WTC11 (cell line): Measurements from ENCODE around the gene COL4A1. TPM values are rescaled to one million over a fixed set of nuclear protein-coding genes. Genes with fewer than 3 reads are reported as not detected.

ENCODE experiments used
- ATAC-seq: fragments of 200-7000 bp; cut with Tn5 transposase; 2 replicates; pipeline ENCODE4 v1.10.0; 2021; ENCODE audit warnings: mild to moderate bottlenecking, moderate library complexity
- CTCF ChIA-PET: fragments of 300-600 bp; sonication (Branson Sonifier 250); formaldehyde crosslinking; loops from one replicate; lab custom pipeline; 2021; ENCODE audit warnings: antibody characterized with exemption; lab: Charles Lee
- POLR2A ChIA-PET: fragments of 350-600 bp; sonication (Branson Sonifier 250); formaldehyde crosslinking; loops from one replicate; lab custom pipeline; 2021; ENCODE audit warnings: antibody characterized with exemption; lab: Charles Lee
- DNase-seq: peaks from one replicate; pipeline ENCODE4 v3.0.0; 2021; ENCODE audit warnings: low spot score
- H3K27ac Mint-ChIP-seq: 2 replicates; pipeline ENCODE4 v1.8.0; 2021; ENCODE audit warnings: mixed read lengths
- H3K27me3 Mint-ChIP-seq: 2 replicates; pipeline ENCODE4 v1.8.0; 2021; ENCODE audit warnings: low read depth, mild to moderate bottlenecking, moderate library complexity, mixed read lengths
- H3K36me3 Mint-ChIP-seq: 2 replicates; pipeline ENCODE4 v1.8.0; 2021; ENCODE audit warnings: mixed read lengths
- H3K4me1 Mint-ChIP-seq: 2 replicates; pipeline ENCODE4 v1.8.0; 2022; ENCODE audit warnings: mixed read lengths
- H3K4me3 Mint-ChIP-seq: 2 replicates; pipeline ENCODE4 v1.8.0; 2021; ENCODE audit warnings: mild to moderate bottlenecking, moderate library complexity, mixed read lengths
- H3K9me3 Mint-ChIP-seq: 2 replicates; pipeline ENCODE4 v1.8.0; 2021; ENCODE audit warnings: mixed read lengths
- ATF1 ChIP-seq: sonication (generic); formaldehyde crosslinking; IDR thresholded peaks from 2 replicates; pipeline ENCODE4 v1.8.1; 2023; ENCODE audit warnings: mild to moderate bottlenecking, moderate library complexity, missing genetic modification reagents
- ATF3 ChIP-seq: sonication (generic); formaldehyde crosslinking; conservative IDR thresholded peaks from 2 replicates; pipeline ENCODE4 v1.8.1; 2022; ENCODE audit warnings: mild to moderate bottlenecking, missing genetic modification reagents
- ATF6 ChIP-seq: sonication (generic); formaldehyde crosslinking; IDR thresholded peaks from 2 replicates; pipeline ENCODE4 v1.8.1; 2023; ENCODE audit warnings: mild to moderate bottlenecking, missing genetic modification reagents
- CDX4 ChIP-seq: fragments of 250-450 bp; sonication (Bioruptor Pico); IDR thresholded peaks from 2 replicates; pipeline ENCODE4 v1.9.0; 2021; ENCODE audit warnings: moderate library complexity, mild to moderate bottlenecking, inconsistent platforms, borderline replicate concordance
- E2F5 ChIP-seq: sonication (generic); formaldehyde crosslinking; IDR thresholded peaks from 2 replicates; pipeline ENCODE4 v1.8.1; 2022; ENCODE audit warnings: mild to moderate bottlenecking, moderate library complexity, missing genetic modification reagents
- ESRRA ChIP-seq: sonication (generic); formaldehyde crosslinking; IDR thresholded peaks from 2 replicates; pipeline ENCODE4 v1.8.1; 2022; ENCODE audit warnings: mild to moderate bottlenecking, missing genetic modification reagents, borderline replicate concordance
- ETV6 ChIP-seq: sonication (generic); formaldehyde crosslinking; IDR thresholded peaks from 2 replicates; pipeline ENCODE4 v1.8.1; 2022; ENCODE audit warnings: mild to moderate bottlenecking, missing genetic modification reagents
- FOXP1 ChIP-seq: sonication (generic); formaldehyde crosslinking; IDR thresholded peaks from 2 replicates; pipeline ENCODE4 v1.8.0; 2022; ENCODE audit warnings: missing genetic modification reagents, mild to moderate bottlenecking, moderate library complexity, borderline replicate concordance
- GRHL2 ChIP-seq: fragments of 250-450 bp; sonication (Bioruptor Pico); IDR thresholded peaks from 2 replicates; pipeline ENCODE4 v1.8.0; 2022; ENCODE audit warnings: mild to moderate bottlenecking, moderate library complexity; ENCODE audit not compliant: insufficient replicate concordance, severe bottlenecking
- JAZF1 ChIP-seq: fragments of 250-450 bp; sonication (Bioruptor Pico); IDR thresholded peaks from 2 replicates; pipeline ENCODE4 v1.9.0; 2021; ENCODE audit warnings: moderate library complexity, mild to moderate bottlenecking, inconsistent platforms
- KAT7 ChIP-seq: sonication (generic); formaldehyde crosslinking; IDR thresholded peaks from 2 replicates; pipeline ENCODE4 v1.8.1; 2023; ENCODE audit warnings: missing genetic modification reagents, mild to moderate bottlenecking, borderline replicate concordance
- NFYB ChIP-seq: sonication (generic); formaldehyde crosslinking; conservative IDR thresholded peaks from 2 replicates; pipeline ENCODE4 v1.8.0; 2022; ENCODE audit warnings: low read depth, missing genetic modification reagents
- NR1H2 ChIP-seq: sonication (generic); formaldehyde crosslinking; IDR thresholded peaks from 2 replicates; pipeline ENCODE4 v1.9.0; 2021; ENCODE audit warnings: mild to moderate bottlenecking, moderate library complexity, missing genetic modification reagents
- OVOL2 ChIP-seq: fragments of 250-450 bp; sonication (Bioruptor Pico); IDR thresholded peaks from 2 replicates; pipeline ENCODE4 v1.9.0; 2021; ENCODE audit warnings: mild to moderate bottlenecking, borderline replicate concordance
- SMAD3 ChIP-seq: sonication (generic); formaldehyde crosslinking; IDR thresholded peaks from 2 replicates; pipeline ENCODE4 v1.8.0; 2022; ENCODE audit warnings: missing genetic modification reagents, mild to moderate bottlenecking, borderline replicate concordance
- SP1 ChIP-seq: sonication (generic); formaldehyde crosslinking; conservative IDR thresholded peaks from 2 replicates; pipeline ENCODE4 v1.8.1; 2022; ENCODE audit warnings: missing genetic modification reagents
- STAT6 ChIP-seq: sonication (generic); formaldehyde crosslinking; conservative IDR thresholded peaks from 2 replicates; pipeline ENCODE4 v1.8.1; 2023; ENCODE audit warnings: mild to moderate bottlenecking, low read depth, missing genetic modification reagents, moderate library complexity
- TEAD4 ChIP-seq: sonication (generic); formaldehyde crosslinking; IDR thresholded peaks from 2 replicates; pipeline ENCODE4 v1.8.0; 2022; ENCODE audit warnings: mild to moderate bottlenecking, missing genetic modification reagents
- USF2 ChIP-seq: sonication (generic); formaldehyde crosslinking; IDR thresholded peaks from 2 replicates; pipeline ENCODE4 v1.8.1; 2023; ENCODE audit warnings: mild to moderate bottlenecking, missing genetic modification reagents, moderate library complexity
- ZBTB21 ChIP-seq: sonication (generic); formaldehyde crosslinking; IDR thresholded peaks from 2 replicates; pipeline ENCODE4 v1.8.1; 2023; ENCODE audit warnings: mild to moderate bottlenecking, missing genetic modification reagents, borderline replicate concordance
- ZNF138 ChIP-seq: sonication (generic); formaldehyde crosslinking; conservative IDR thresholded peaks from 2 replicates; pipeline ENCODE4 v1.8.1; 2022; ENCODE audit warnings: mild to moderate bottlenecking, moderate library complexity, missing genetic modification reagents
- ZNF671 ChIP-seq: fragments of 250-450 bp; sonication (Bioruptor Pico); IDR thresholded peaks from 2 replicates; pipeline ENCODE4 v1.8.0; 2021; ENCODE audit warnings: mild to moderate bottlenecking
- ZSCAN18 ChIP-seq: fragments of 250-450 bp; sonication (Bioruptor Pico); IDR thresholded peaks from 2 replicates; pipeline ENCODE4 v2.1.2; 2022; ENCODE audit warnings: mild to moderate bottlenecking, moderate library complexity
- total RNA-seq: library from RNA; stranded (reverse); gene quantifications from 3 replicates; pipeline ENCODE4 v1.2.3, GENCODE V29; 2021

Gene COL4A1
- total RNA-seq, 1 experiment from 2014 or later = 89.6 TPM

GRCh38 chr13:110279684-110280083 lies 27.3 kb downstream of the COL4A1 start (continued):
- TF ChIP-seq ATF6 = no peak
- TF ChIP-seq ATF1 = no peak
- no peak for TF ChIP-seq USF2 (CRISPR knock-in tag)
- TF ChIP-seq CDX4 (CRISPR knock-in tag) = no peak

GRCh38 chr13:110278859-110279258 lies 28.1 kb downstream of the COL4A1 start:
- H3K4me1 Mint-ChIP-seq = peaks cover 9% of the 10 kb centered on the region
- no peak for DNase-seq
- H3K27ac Mint-ChIP-seq = no peak overlapping the region
- TF ChIP-seq NR1H2 (no peak), SP1 (CRISPR knock-in tag) (no peak), E2F5 (no peak), KAT7 (no peak), OVOL2 (CRISPR knock-in tag) (no peak), JAZF1 (CRISPR knock-in tag) (no peak), ATF3 (CRISPR knock-in tag) (no peak), ZSCAN18 (CRISPR knock-in tag) (no peak), SMAD3 (no peak), TEAD4 (CRISPR knock-in tag) (no peak)
- H3K36me3 Mint-ChIP-seq = no peaks in the 10 kb centered on the region
- no peaks in the 10 kb centered on the region for H3K9me3 Mint-ChIP-seq
- H3K4me3 Mint-ChIP-seq = no peak overlapping the region
- no peaks in the 10 kb centered on the region for H3K27me3 Mint-ChIP-seq
- ATAC-seq = no peak
- POLR2A ChIA-PET = no interaction called here
- CTCF ChIA-PET = no interaction called here

GRCh38 chr13:110277357-110277975 lies 29.5 kb downstream of the COL4A1 start:
- no peak overlapping the region for H3K27ac Mint-ChIP-seq
- no peaks in the 10 kb centered on the region for H3K36me3 Mint-ChIP-seq
- no peak for ATAC-seq
- H3K4me1 Mint-ChIP-seq = peaks cover 9% of the 10 kb centered on the region
- no peak overlapping the region for H3K4me3 Mint-ChIP-seq
- no peaks in the 10 kb centered on the region for H3K27me3 Mint-ChIP-seq
- no peaks in the 10 kb centered on the region for H3K9me3 Mint-ChIP-seq
- CTCF ChIA-PET = interaction anchor here (0.7 kb wide), 1 partner anchor 31 kb away, joined by 3 read pairs; no protein-coding TSS in a partner anchor
- DNase-seq = no peak
- POLR2A ChIA-PET = no interaction called here
- TF ChIP-seq GRHL2 (CRISPR knock-in tag) (no peak), SP1 (CRISPR knock-in tag) (no peak), NFYB (CRISPR knock-in tag) (no peak), STAT6 (CRISPR knock-in tag) (no peak), KAT7 (no peak), ETV6 (CRISPR knock-in tag) (no peak), ZNF671 (CRISPR knock-in tag) (no peak), ZBTB21 (CRISPR knock-in tag) (no peak), ESRRA (CRISPR knock-in tag) (no peak), ZNF138 (no peak), FOXP1 (no peak)
